CD14-positive monocyte (primary cell): ENCODE data around the gene TNFRSF4. TPM values are rescaled to one million over a fixed set of nuclear protein-coding genes. Genes with fewer than 3 reads are reported as not detected.
A peak's percentile ranks its signal among the peaks of the same experiment; 100 is the strongest.

Experiments used
- DNase-seq, 3 donors: peaks; one replicate each; pipeline ENCODE4 v3.0.0-alpha.2; 2011 to 2022
- H2AFZ ChIP-seq: 2 replicates; pipeline ENCODE4 v1.6.0; 2012; ENCODE audit warnings: mild to moderate bottlenecking, low read depth, low read length, inconsistent platforms; ENCODE audit not compliant: insufficient read depth, poor library complexity, severe bottlenecking
- H3K27ac ChIP-seq, 2 donors: 1 replicate in 1 of 2; 2 replicates in 1 of 2; pipeline ENCODE4 v1.5.1; 2012 to 2013; ENCODE audit warnings: low read length in 2 of 2, control low read depth in 1 of 2, inconsistent platforms in 1 of 2, low read depth in 1 of 2, mild to moderate bottlenecking in 1 of 2
- H3K27me3 ChIP-seq, 2 donors: one replicate each; pipeline versions ENCODE4 v1.6.0 to v1.6.1; 2011 to 2013; ENCODE audit warnings: low read length in 2 of 2; ENCODE audit not compliant: control insufficient read depth in 2 of 2, insufficient read depth in 2 of 2
- H3K36me3 ChIP-seq, 2 donors: replicated peaks in 1 of 2; 1 replicate in 1 of 2; 2 replicates in 1 of 2; pipeline versions ENCODE4 v1.5.1 to v1.6.1; 2012 to 2013; ENCODE audit warnings: low read length in 2 of 2, control low read depth in 1 of 2, inconsistent platforms in 1 of 2, mild to moderate bottlenecking in 1 of 2; ENCODE audit not compliant: insufficient read depth in 2 of 2, control insufficient read depth in 1 of 2
- H3K4me1 ChIP-seq, 2 donors: 1 replicate in 1 of 2; 2 replicates in 1 of 2; pipeline versions ENCODE4 v1.5.1 to v1.6.1; 2012 to 2013; ENCODE audit warnings: low read length in 2 of 2, control low read depth in 1 of 2, inconsistent platforms in 1 of 2, mild to moderate bottlenecking in 1 of 2, moderate library complexity in 1 of 2; ENCODE audit not compliant: insufficient read depth in 2 of 2, control insufficient read depth in 1 of 2
- H3K4me2 ChIP-seq: replicated peaks from 2 replicates; pipeline ENCODE3; 2012; ENCODE audit warnings: low read length, moderate library complexity, mild to moderate bottlenecking; ENCODE audit not compliant: poor library complexity, severe bottlenecking; ENCODE audit errors: extremely low read depth
- H3K4me3 ChIP-seq, 3 experiments: fragments of 200-600 bp in 1 of 3; sonication (generic) in 1 of 3; replicated peaks in 1 of 3; 1 replicate in 2 of 3; 2 replicates in 1 of 3; pipeline ENCODE4 v1.5.1; 2011 to 2013; ENCODE audit warnings: low read length in 3 of 3, mild to moderate bottlenecking in 3 of 3, control low read depth in 2 of 3, low read depth in 2 of 3, inconsistent platforms in 1 of 3, moderate library complexity in 1 of 3
- H3K79me2 ChIP-seq: 2 replicates; pipeline ENCODE4 v1.6.0; 2012; ENCODE audit warnings: mild to moderate bottlenecking, control low read depth, inconsistent platforms, low read length, moderate library complexity; ENCODE audit not compliant: insufficient read depth
- H3K9ac ChIP-seq: 2 replicates; pipeline ENCODE4 v1.6.0; 2017; ENCODE audit warnings: low read length, mild to moderate bottlenecking; ENCODE audit not compliant: insufficient read depth, poor library complexity, severe bottlenecking
- H3K9me3 ChIP-seq, 2 donors: replicated peaks in 1 of 2; 1 replicate in 1 of 2; 2 replicates in 1 of 2; pipeline versions ENCODE4 v1.5.1 to v1.6.1; 2012 to 2013; ENCODE audit warnings: low read length in 2 of 2, control low read depth in 1 of 2; ENCODE audit not compliant: control insufficient read depth in 1 of 2, insufficient read depth in 1 of 2
- H4K20me1 ChIP-seq: 2 replicates; pipeline ENCODE4 v1.6.0; 2012; ENCODE audit warnings: mild to moderate bottlenecking, low read length, control low read depth, moderate library complexity; ENCODE audit not compliant: insufficient read depth
- H3K27ac Mint-ChIP-seq, 7 donors: one replicate each; pipeline ENCODE4 v1.8.0; 2020; ENCODE audit warnings: mild to moderate bottlenecking in 7 of 7, mixed read lengths in 7 of 7, moderate library complexity in 6 of 7, inconsistent platforms in 2 of 7
- H3K27me3 Mint-ChIP-seq, 3 donors: one replicate each; pipeline ENCODE4 v1.8.0; 2021 to 2022; ENCODE audit warnings: low read depth in 3 of 3, mild to moderate bottlenecking in 3 of 3, mixed read lengths in 3 of 3, moderate library complexity in 3 of 3, inconsistent platforms in 1 of 3
- H3K36me3 Mint-ChIP-seq, 2 donors: one replicate each; pipeline ENCODE4 v1.8.0; 2020; ENCODE audit warnings: mixed read lengths in 2 of 2, inconsistent platforms in 1 of 2, mild to moderate bottlenecking in 1 of 2
- H3K4me1 Mint-ChIP-seq: one replicate; pipeline ENCODE4 v1.8.0; 2020; ENCODE audit warnings: mild to moderate bottlenecking, mixed read lengths
- H3K4me3 Mint-ChIP-seq, 2 donors: one replicate each; pipeline ENCODE4 v1.8.0; 2020; ENCODE audit warnings: mild to moderate bottlenecking in 2 of 2, mixed read lengths in 2 of 2, moderate library complexity in 1 of 2
- H3K9me3 Mint-ChIP-seq, 7 donors: one replicate each; pipeline ENCODE4 v1.8.0; 2020 to 2022; ENCODE audit warnings: mixed read lengths in 7 of 7, mild to moderate bottlenecking in 6 of 7, moderate library complexity in 6 of 7, inconsistent platforms in 2 of 7
- CTCF ChIP-seq: fragments of 200-600 bp; IDR thresholded peaks from one replicate; pipeline ENCODE4 v1.8.0; 2022; ENCODE audit warnings: antibody characterized with exemption, mild to moderate bottlenecking
- WGBS: methylation state at CpG from one replicate; pipeline ENCODE4 v1.1.5; 2013; ENCODE audit warnings: missing lambda C conversion rate; ENCODE audit not compliant: insufficient coverage; 5-methylcytosine and 5-hydroxymethylcytosine counted together
- intact Hi-C, 2 donors: fragments of 100-400 bp; cut with micrococcal nuclease; formaldehyde crosslinking; loops; one replicate each; pipeline versions ENCODE4 v1.15.0 to v1.15.1; 2023
- polyA plus RNA-seq, 3 donors: library from polyadenylated mRNA; depleted of rRNA in 1 of 3; unstranded in 2 of 3; stranded (reverse) in 1 of 3; fragments of 300-500 nt in 2 of 3; fragments of >200 nt in 1 of 3; fragmentation: Illumina TruSeq in 2 of 3; gene quantifications; 1 replicate in 2 of 3; 2 replicates in 1 of 3; pipeline ENCODE4 v1.2.3, GENCODE V29; 2012 to 2021

The TNFRSF4 gene
- polyA plus RNA-seq, 3 donors: 0.05 TPM; not detected in 2

GRCh38 chr1:1217621-1218523 is 3.9 kb upstream of the TNFRSF4 start:
- peaks cover 64 to 67% of the 10 kb centered on the region in 2 donors for H3K36me3 ChIP-seq

More at GRCh38 chr1:1217621-1218523, 3.9 kb upstream of the TNFRSF4 start:
- H3K4me2 ChIP-seq: no peak overlapping the region
- no peak overlapping the region for H3K4me3 ChIP-seq
- no peak overlapping the region for H2AFZ ChIP-seq
- 94% methylated on average over 50 of the region's 52 CpGs for WGBS
- no peak for TF ChIP-seq CTCF
- H3K27me3 ChIP-seq: peaks cover 0 to 15% of the 10 kb centered on the region in 2 donors
- DNase-seq: no peak
- intact Hi-C loops: no loop called here
- peaks cover 56% of the 10 kb centered on the region for H4K20me1 ChIP-seq
- H3K79me2 ChIP-seq: peaks cover 3% of the 10 kb centered on the region
- Mint-ChIP-seq H3K4me1 (peaks cover 2% of the 10 kb centered on the region), H3K27ac (peak overlapping the region in 2 of 7 donors; percentile 19 to 24), H3K36me3 (peaks cover 47 to 59% of the 10 kb centered on the region in 2 donors), H3K9me3 (no peaks in the 10 kb centered on the region), H3K27me3 (peaks cover 11 to 22% (median 17%) of the 10 kb centered on the region in 3 donors), H3K4me3 (no peak overlapping the region)
- H3K27ac ChIP-seq: no peak overlapping the region
- H3K9ac ChIP-seq: no peak overlapping the region
- no peaks in the 10 kb centered on the region for H3K9me3 ChIP-seq
- H3K4me1 ChIP-seq: peaks cover 3 to 6% of the 10 kb centered on the region in 2 donors
